HFFc6 (cell line): Measurements from ENCODE around the gene ZNF268. TPM values are rescaled to one million over a fixed set of nuclear protein-coding genes. Genes with fewer than 3 reads are reported as not detected.

Source experiments
- DNase-seq: peaks from one replicate; pipeline ENCODE4 v3.0.0-alpha.2; 2018
- H3K27ac Mint-ChIP-seq: 2 replicates; pipeline ENCODE4 v1.8.0; 2020; ENCODE audit warnings: mild to moderate bottlenecking, mixed read lengths
- H3K27me3 Mint-ChIP-seq: 2 replicates; pipeline ENCODE4 v1.8.0; 2021; ENCODE audit warnings: mild to moderate bottlenecking, moderate library complexity, mixed read lengths; ENCODE audit not compliant: insufficient read depth
- H3K36me3 Mint-ChIP-seq: 2 replicates; pipeline ENCODE4 v1.8.0; 2021; ENCODE audit warnings: low read depth, mixed read lengths
- H3K4me1 Mint-ChIP-seq: 2 replicates; pipeline ENCODE4 v1.8.0; 2020; ENCODE audit warnings: low read depth, mixed read lengths
- H3K4me3 Mint-ChIP-seq: 2 replicates; pipeline ENCODE4 v1.8.0; 2020; ENCODE audit warnings: mild to moderate bottlenecking, moderate library complexity, mixed read lengths
- H3K9me3 Mint-ChIP-seq: 2 replicates; pipeline ENCODE4 v1.8.0; 2020; ENCODE audit warnings: mild to moderate bottlenecking, mixed read lengths
- total RNA-seq, 6 experiments: library from RNA; stranded (reverse); fragmentation: NEBNext Ultra II Directional; extraction: Animal tissue kit (Norgen Biotek cat#: 25700); gene quantifications; 2 replicates in 1 of 6; 3 replicates in 5 of 6; pipeline ENCODE4 v1.2.3, GENCODE V29; 2021
- TF ChIP-seq, protein P1 (sequence below): fragments of 200-600 bp; sonication (generic); IDR thresholded peaks from 2 replicates; pipeline ENCODE4 v1.5.0; 2021; ENCODE audit warnings: antibody characterized with exemption, mild to moderate bottlenecking

Gene ZNF268
- total RNA-seq, 6 experiments from 2014 or later = 13.5 to 15.7 (median 14.0) TPM

DNA sequence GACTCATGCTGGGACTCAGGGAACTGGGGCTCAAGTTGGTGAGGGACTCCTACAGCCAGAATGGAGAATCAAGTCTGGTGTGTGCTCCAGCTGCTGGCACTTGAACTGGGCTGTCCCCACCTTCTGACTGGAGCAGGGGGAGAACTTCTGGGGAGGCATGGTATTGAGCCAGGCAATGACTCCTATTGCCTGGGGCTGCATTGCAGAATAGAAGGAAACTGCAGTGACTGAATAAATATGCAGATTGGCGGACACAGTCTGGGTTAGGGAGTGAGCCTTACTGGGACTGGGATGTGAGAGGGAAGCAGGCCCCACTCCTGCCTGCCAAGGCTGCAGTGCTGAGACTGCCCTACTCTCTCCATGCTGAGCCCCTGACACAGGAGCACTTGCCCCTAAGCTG, 8.8 kb upstream of the ZNF268 start:
- TF ChIP-seq, protein P1, sequence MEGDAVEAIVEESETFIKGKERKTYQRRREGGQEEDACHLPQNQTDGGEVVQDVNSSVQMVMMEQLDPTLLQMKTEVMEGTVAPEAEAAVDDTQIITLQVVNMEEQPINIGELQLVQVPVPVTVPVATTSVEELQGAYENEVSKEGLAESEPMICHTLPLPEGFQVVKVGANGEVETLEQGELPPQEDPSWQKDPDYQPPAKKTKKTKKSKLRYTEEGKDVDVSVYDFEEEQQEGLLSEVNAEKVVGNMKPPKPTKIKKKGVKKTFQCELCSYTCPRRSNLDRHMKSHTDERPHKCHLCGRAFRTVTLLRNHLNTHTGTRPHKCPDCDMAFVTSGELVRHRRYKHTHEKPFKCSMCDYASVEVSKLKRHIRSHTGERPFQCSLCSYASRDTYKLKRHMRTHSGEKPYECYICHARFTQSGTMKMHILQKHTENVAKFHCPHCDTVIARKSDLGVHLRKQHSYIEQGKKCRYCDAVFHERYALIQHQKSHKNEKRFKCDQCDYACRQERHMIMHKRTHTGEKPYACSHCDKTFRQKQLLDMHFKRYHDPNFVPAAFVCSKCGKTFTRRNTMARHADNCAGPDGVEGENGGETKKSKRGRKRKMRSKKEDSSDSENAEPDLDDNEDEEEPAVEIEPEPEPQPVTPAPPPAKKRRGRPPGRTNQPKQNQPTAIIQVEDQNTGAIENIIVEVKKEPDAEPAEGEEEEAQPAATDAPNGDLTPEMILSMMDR = no peak
- no peak for DNase-seq
- peaks cover 7% of the 10 kb centered on the region; the same call in 1 of the 2 replicates for H3K36me3 Mint-ChIP-seq
- peaks cover 82% of the 10 kb centered on the region for H3K9me3 Mint-ChIP-seq
- no peaks in the 10 kb centered on the region; the same call in 1 of the 2 replicates for H3K27me3 Mint-ChIP-seq
- H3K27ac Mint-ChIP-seq = no peak overlapping the region
- no peak overlapping the region for H3K4me3 Mint-ChIP-seq
- H3K4me1 Mint-ChIP-seq = no peaks in the 10 kb centered on the region

- Mint-ChIP-seq H3K9me3 (peaks cover 74% of the 10 kb centered on the region), H3K27me3 (no peaks in the 10 kb centered on the region; the same call in 1 of the 2 replicates), H3K4me1 (no peaks in the 10 kb centered on the region), H3K4me3 (no peak overlapping the region), H3K27ac (no peak overlapping the region), H3K36me3 (peaks cover 15% of the 10 kb centered on the region)
- DNase-seq = no peak
- TF ChIP-seq, protein P1 = no peak
Measured at GRCh38 chr12:133174901-133175300, 6.4 kb upstream of the ZNF268 start.

DNA sequence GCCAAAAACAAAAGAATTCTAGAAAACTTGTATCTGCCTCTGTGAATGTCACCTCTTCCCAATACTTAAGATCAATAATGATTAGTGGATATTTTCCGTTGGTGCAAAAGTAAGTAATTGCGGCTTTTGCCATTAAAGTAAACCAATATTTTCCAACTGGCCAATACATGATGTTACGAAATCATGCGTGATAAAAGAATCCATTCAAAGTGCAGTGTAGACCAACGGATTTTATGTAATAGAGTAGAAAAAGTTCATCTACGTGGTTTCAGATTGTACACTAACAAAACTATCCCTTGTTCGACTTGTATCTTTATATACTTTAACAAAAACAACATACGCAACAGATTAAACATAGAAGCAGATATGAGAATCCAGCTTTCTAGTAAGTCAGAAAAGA, 626 bp upstream of the ZNF268 start:
- TF ChIP-seq, protein P1 = no peak
- H3K27ac Mint-ChIP-seq = no peak overlapping the region
- peaks cover 64% of the 10 kb centered on the region for H3K36me3 Mint-ChIP-seq
- H3K4me3 Mint-ChIP-seq = no peak overlapping the region
- H3K27me3 Mint-ChIP-seq = peaks cover 2% of the 10 kb centered on the region
- peaks cover 9% of the 10 kb centered on the region for H3K4me1 Mint-ChIP-seq
- H3K9me3 Mint-ChIP-seq = peaks cover 84% of the 10 kb centered on the region
- no peak for DNase-seq

DNA sequence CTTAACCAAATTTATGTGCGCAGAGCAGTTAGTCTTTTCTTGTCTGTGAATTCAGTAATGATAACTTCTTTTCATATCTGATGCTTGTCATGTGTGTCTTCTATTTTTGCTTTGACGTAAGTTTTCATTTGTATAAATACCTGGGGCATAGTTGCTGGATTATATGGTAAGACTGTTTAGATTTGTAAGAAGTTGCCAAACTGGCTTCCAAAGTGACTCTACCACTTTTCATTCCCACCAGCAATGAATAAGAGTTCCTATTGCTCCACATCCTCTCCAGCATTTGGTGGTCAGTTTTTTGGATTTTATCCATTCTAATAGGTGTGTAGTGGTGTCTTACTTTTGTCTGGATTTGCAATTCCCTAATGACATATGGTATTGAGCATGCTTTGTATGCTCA, 8.9 kb downstream of the ZNF268 start:
- no peaks in the 10 kb centered on the region for H3K4me1 Mint-ChIP-seq
- no peak overlapping the region for H3K27ac Mint-ChIP-seq
- peaks cover 99% of the 10 kb centered on the region for H3K9me3 Mint-ChIP-seq
- H3K4me3 Mint-ChIP-seq = no peak overlapping the region
- H3K36me3 Mint-ChIP-seq = peaks cover 100% of the 10 kb centered on the region
- peaks cover 1% of the 10 kb centered on the region for H3K27me3 Mint-ChIP-seq
- DNase-seq = no peak
- TF ChIP-seq, protein P1 = no peak

GRCh38 chr12:133192847-133193246, 11.6 kb downstream of the ZNF268 start:
- no peak overlapping the region for H3K27ac Mint-ChIP-seq
- DNase-seq = no peak
- H3K36me3 Mint-ChIP-seq = peaks cover 86% of the 10 kb centered on the region
- TF ChIP-seq, protein P1 = no peak
- H3K9me3 Mint-ChIP-seq = peaks cover 85% of the 10 kb centered on the region
- H3K4me1 Mint-ChIP-seq = no peaks in the 10 kb centered on the region
- H3K27me3 Mint-ChIP-seq = peaks cover 1% of the 10 kb centered on the region
- H3K4me3 Mint-ChIP-seq = no peak overlapping the region

GRCh38 chr12:133201888-133202287, 20.6 kb downstream of the ZNF268 start:
- Mint-ChIP-seq H3K27me3 (peaks cover 7% of the 10 kb centered on the region), H3K36me3 (peaks cover 66% of the 10 kb centered on the region), H3K9me3 (peaks cover 74% of the 10 kb centered on the region), H3K27ac (no peak overlapping the region), H3K4me3 (no peak overlapping the region), H3K4me1 (no peaks in the 10 kb centered on the region)
- TF ChIP-seq, protein P1 = no peak
- DNase-seq = no peak
